GM18909 (cell line): ENCODE data around the gene CMPK1.
"Not testable (repeated sequence)": the region's sequence is repeated elsewhere in the genome, so short reads cannot be mapped to it uniquely, and the experiment has no call there.

ENCODE experiments used
- ATAC-seq: cut with Tn5 transposase; IDR thresholded peaks from one replicate; pipeline ENCODE4 v1.9.1; 2021; ENCODE audit warnings: mild to moderate bottlenecking; ENCODE audit not compliant: unreplicated experiment, poor library complexity

CMPK1 gene

DNA sequence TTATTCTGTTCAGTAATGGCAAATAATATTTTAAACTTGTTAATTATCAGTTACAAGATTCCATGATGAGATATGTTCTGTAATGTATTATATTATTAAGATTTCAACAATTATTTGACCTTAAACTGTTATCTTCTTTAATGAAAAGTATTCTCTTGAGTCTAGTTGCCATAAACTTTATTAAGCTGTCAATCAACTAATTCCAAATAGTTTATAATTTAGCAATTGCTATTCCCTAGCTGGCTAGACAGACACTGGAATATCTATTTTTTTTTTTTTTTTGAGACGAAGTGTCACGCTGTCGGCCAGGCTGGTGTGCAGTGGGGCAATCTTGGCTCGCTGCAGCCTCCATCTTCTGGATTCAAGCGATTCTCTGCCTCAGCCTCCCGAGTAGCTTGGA, 3.8 kb downstream of the CMPK1 start:
- no peak for ATAC-seq

DNA sequence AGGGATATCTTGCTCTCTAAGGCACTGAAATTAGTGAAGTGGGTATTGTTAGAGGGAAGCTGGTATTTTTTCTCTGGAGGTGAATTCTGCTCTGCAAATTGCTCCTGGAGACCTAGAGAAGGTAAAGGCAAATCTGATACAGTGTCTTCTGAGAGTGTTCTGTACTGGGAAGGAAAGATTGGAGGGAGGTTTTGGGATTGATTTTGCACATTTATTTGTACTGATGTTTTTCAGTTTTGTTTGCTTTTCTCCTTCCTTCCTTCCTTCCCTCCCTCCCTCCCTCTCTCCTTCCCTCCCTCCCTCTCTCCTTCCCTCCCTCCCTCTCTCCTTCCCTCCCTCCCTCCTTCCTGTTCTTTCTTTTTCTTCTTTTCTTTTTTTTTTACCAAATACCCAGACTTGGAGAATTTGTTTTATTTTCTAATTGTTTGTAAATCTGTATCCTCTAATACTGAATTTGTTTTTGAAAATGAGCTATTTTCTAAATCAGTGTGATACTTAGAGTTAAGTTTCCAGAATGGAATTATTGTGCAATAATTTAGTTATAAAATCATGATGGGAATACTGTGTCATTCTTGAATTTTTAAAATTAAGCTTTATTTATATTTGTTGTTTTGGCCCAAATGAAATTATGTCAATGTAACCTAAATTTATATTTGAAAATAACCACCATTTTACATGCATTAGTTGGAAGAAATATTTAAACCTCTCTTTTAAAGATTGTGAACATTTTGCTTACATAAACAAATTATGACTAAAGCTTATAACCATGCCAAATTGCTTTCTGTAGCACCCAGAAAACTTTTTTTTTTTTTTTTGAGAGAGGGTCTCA, 4.9 kb downstream of the CMPK1 start:
- ATAC-seq: no peak

- no peak for ATAC-seq
These were observed 6.6 kb downstream of the CMPK1 start for GRCh38 chr1:47340227-47340626.

GRCh38 chr1:47346979-47347378, 13.4 kb downstream of the CMPK1 start:
- not testable (repeated sequence) for ATAC-seq

- ATAC-seq: no peak
These were observed 14.1 kb downstream of the CMPK1 start for GRCh38 chr1:47347735-47348134.

GRCh38 chr1:47348246-47348645, 14.7 kb downstream of the CMPK1 start:
- no peak for ATAC-seq

- peak; percentile 92 for ATAC-seq
These were observed 17.7 kb downstream of the CMPK1 start for GRCh38 chr1:47351305-47351704.

DNA sequence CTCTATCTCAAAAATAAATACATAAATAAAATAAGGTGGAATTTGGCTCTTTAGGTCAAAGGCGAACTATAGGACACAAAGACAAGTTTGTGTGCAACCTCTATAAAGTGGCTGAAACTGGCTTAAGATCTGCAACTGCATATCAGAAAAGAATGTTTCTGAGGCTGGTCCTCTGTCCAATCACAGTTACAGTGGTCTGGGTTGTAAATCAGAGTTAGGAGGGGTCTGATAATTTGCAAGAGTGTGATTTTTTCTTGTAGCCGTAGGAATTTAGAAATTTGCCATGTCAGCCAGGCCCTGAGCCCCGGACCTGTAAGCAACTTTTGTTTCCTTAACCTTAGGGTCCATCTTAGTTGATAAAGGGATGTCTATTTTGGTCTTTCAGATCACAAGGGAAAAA, 27.8 kb downstream of the CMPK1 start:
- ATAC-seq: no peak

DNA sequence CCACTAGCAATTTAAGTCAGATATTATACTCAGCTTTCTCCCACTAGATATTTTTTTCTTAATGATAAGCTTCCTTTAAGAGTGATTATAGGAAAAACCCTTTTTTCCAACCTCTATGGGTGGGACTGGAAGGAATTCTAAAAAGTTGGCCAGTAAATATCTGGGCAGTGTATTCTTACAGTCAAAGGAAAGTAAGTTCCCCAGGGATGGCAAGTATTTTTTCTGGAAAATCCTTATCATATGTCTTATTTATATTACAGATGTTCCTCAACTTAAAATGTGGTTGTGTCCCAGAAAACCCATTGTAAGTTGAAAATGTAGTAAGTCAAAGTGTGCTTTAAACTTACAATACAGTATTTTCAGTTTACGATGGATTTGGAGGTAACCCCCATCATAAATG, 29.2 kb downstream of the CMPK1 start:
- ATAC-seq: no peak

- no peak for ATAC-seq
These were observed 34.1 kb downstream of the CMPK1 start for GRCh38 chr1:47367651-47368050.

DNA sequence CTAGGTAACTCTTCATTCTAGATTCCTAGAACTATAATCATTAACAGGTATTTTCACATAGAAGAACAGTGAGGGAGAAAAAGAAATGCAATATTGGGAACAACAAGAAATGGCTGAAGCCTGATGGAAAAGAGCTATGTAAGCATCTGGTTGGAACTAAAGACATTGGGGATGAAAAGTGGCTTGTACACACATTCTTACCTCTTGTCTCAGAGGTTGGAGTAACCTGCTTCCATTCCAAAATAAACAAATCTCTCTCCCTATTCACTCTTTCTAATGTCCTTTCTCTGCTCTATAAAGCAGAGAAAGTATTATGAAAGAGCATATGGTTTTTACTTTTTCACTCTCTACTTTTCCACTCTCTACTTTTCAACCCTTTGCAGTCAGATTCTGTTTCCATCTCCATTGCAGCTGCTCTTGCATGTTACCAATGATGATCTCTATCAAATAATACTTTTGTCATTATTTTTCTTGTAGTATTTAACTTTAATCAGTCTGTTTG, 37.5 kb downstream of the CMPK1 start:
- ATAC-seq: no peak

GRCh38 chr1:47374501-47374900, 40.9 kb downstream of the CMPK1 start:
- no peak for ATAC-seq

DNA sequence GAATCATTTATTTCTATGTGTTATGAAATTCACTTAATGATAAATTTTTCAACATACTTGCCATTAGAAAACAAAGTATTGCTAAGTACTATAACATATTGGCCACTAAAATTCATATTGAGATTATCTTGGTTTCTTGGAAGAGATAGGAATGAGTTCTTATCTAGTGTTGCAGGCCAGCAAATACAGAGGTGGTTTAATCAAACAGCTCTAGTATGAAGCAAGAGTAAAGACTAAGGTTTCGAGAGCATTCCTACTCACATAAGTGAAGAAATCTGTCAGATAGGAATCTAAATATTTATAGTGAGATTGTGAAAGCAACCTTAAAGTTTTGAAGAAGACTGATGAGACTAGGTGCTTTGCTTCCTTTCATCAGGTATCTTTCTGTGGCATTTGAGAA, 44.6 kb downstream of the CMPK1 start:
- no peak for ATAC-seq

DNA sequence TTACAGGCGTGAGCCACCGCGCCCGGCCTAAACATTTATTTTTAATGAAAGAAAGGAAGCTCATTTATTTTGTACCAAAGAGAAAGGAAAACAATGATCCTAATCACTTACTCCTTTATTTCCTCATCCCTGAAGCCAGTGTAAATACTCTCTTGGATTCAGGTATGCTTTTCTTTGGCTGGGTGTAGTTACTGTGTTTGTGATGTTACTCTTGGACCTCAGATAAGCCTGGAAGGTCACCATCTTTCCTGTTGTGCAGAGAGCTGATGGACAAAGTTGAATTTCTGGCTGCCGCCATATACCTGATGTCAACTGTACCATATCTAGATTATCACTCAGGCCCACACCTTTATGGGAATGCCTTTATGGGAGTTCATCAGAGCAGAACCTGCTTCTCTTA, 47.1 kb downstream of the CMPK1 start:
- no peak for ATAC-seq

DNA sequence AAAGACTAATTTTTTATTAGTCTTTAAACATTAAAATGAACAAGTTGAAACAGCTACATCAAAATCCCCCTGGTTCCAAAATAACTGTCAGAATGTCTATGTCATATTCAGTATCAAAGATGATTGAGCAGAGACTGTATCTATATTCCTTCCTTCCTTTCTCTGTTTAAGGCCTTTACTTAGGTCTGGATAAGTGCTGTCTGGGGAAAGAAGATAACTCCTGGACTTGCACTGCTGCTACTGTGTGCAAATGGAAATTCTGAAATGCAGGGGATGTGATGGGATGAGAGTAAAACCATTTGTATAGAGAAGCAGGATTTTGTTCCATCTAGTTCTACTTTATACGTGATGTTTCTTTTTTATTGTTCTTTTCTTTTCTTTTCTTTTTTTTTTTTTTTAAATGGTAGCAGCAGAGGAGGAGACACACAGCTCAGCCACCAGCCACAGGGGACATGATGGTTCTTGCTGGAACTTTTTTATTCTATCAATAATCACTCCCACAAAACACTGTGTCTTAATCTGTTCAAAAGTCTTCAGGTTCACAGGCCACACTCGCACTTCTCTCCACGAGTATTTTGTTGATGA, 48.9 kb downstream of the CMPK1 start:
- ATAC-seq: no peak

DNA sequence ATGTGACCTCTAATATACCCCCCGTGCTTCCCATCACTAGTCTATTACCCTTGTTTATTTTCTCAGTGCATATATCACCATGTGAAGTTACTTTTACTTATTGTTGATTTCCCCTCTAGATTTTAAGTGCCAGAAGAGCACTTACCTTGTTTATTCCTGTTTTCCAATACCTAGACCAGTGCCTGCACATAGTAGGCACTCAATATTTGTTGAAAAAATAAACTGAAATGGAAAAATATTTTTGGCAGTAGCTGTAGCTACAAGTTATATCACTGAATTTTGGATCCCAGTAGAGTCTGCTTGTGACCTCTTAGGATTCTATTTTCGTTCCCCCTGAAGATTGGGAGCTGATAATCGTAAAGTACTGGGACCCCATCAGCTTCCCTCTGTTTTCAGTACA, 50.5 kb downstream of the CMPK1 start:
- no peak for ATAC-seq

DNA sequence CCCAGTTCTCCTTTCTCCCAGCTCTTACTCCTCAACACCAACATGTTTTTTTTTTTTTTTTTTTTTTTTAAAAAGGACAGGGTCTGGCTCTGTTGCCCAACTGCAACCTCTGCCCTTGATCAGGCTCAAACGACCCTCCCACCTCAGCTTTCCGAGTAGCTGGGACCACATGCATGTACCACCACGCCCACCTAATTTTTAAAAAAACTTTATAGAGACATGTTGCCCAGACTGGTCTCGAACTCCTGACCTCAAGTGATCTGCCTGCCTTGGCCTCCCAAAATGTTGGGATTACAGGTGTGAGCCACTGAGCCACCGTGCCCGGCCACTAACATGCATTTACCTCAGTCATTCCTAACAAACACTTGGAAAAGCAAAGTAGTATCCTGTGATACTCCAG, 51.4 kb downstream of the CMPK1 start:
- no peak for ATAC-seq

GRCh38 chr1:47386268-47386667, 52.7 kb downstream of the CMPK1 start:
- no peak for ATAC-seq

- peak; percentile 14 for ATAC-seq
These were observed 54.7 kb downstream of the CMPK1 start for GRCh38 chr1:47388030-47388890.

- peak; percentile 80 for ATAC-seq
These were observed 55.3 kb downstream of the CMPK1 start for GRCh38 chr1:47388891-47389238.

GRCh38 chr1:47389731-47390130, 56.1 kb downstream of the CMPK1 start:
- no peak for ATAC-seq
